ENCODE results near the gene MLKL. TPM values are rescaled to one million over a fixed set of nuclear protein-coding genes. Genes with fewer than 3 reads are reported as not detected.

Gene MLKL
- 15.1 and 18.8 TPM in 2 replicates for total RNA-seq

GRCh38 chr16:74700438-74701225, at the start of gene MLKL:
Gene MLKL (minus strand): TSS chr16:74700862. CDS start chr16:74695757, 5,105 bp downstream.

GRCh38 chr16:74666425-74667254, 34.0 kb downstream of the MLKL start, which contains the start of gene RFWD3:
Gene RFWD3 (minus strand): TSS chr16:74666877. CDS start chr16:74661449, 5,428 bp downstream.

Other genes with a start within 250 kb of the MLKL start
- 95.5 and 144 TPM in 2 replicates for gene GLG1, start 93.7 kb downstream of the MLKL start, total RNA-seq
- 19.5 and 39.3 TPM in 2 replicates for gene RFWD3, start 34.0 kb downstream of the MLKL start, total RNA-seq
- not detected in 2 replicates for gene FA2H, start 74.0 kb upstream of the MLKL start, total RNA-seq